ENCODE data around the gene DDX41. TPM values are rescaled to one million over a fixed set of nuclear protein-coding genes. Genes with fewer than 3 reads are reported as not detected.

Gene DDX41
- total RNA-seq, result 114 and 118 TPM in 2 replicates

GRCh38 chr5:177516601-177517568, at the start of gene DDX41:
Gene DDX41 (minus strand): TSS chr5:177516961. CDS start chr5:177516945, 16 bp downstream.

GRCh38 chr5:177554474-177555111, 37.8 kb upstream of the DDX41 start, which contains the start of gene FAM193B:
Gene FAM193B (minus strand): TSS chr5:177554563. CDS start chr5:177554458, 105 bp downstream.

GRCh38 chr5:177509381-177509951, 7.3 kb downstream of the DDX41 start, which contains the start of gene DOK3:
Gene DOK3 (minus strand): TSS chr5:177509826. CDS start chr5:177509540, 286 bp downstream.

GRCh38 chr5:177497292-177498012, 19.3 kb downstream of the DDX41 start, which contains the start of gene PDLIM7:
Gene PDLIM7 (minus strand): TSS chr5:177497604. CDS start chr5:177496512, 1,092 bp downstream.

GRCh38 chr5:177473443-177474001, 43.2 kb downstream of the DDX41 start, which contains the start of gene DBN1:
Gene DBN1 (minus strand): TSS chr5:177473634. CDS start chr5:177473521, 113 bp downstream.

Other genes with a start within 250 kb of the DDX41 start
- 31.3 and 35.7 TPM in 2 replicates for gene RAB24, start 213.2 kb downstream of the DDX41 start, total RNA-seq
- gene PRELID1, start 213.2 kb downstream of the DDX41 start, total RNA-seq, result 111 and 122 TPM in 2 replicates
- 7.9 and 12.3 TPM in 2 replicates for gene MXD3, start 205.1 kb downstream of the DDX41 start, total RNA-seq
- 328 and 333 TPM in 2 replicates for gene LMAN2, start 165.3 kb downstream of the DDX41 start, total RNA-seq
- gene RGS14, start 159.0 kb downstream of the DDX41 start, total RNA-seq, result 1.4 and 4.9 TPM in 2 replicates
- gene SLC34A1, start 132.5 kb downstream of the DDX41 start, total RNA-seq, result not detected in 2 replicates
- gene PFN3, start 116.3 kb downstream of the DDX41 start, total RNA-seq, result not detected in 2 replicates
- not detected in 2 replicates for gene F12, start 107.4 kb downstream of the DDX41 start, total RNA-seq
- 17.7 and 21.9 TPM in 2 replicates for gene GRK6, start 90.3 kb downstream of the DDX41 start, total RNA-seq
- gene PRR7, start 70.1 kb downstream of the DDX41 start, total RNA-seq, result 28.3 and 30.3 TPM in 2 replicates
- 139 and 144 TPM in 2 replicates for gene DBN1, start 43.3 kb downstream of the DDX41 start, total RNA-seq
- 169 and 204 TPM in 2 replicates for gene PDLIM7, start 19.4 kb downstream of the DDX41 start, total RNA-seq
- gene DOK3, start 7.1 kb downstream of the DDX41 start, total RNA-seq, result under 0.01 and 2.3 TPM in 2 replicates
- 23.8 and 24.9 TPM in 2 replicates for gene FAM193B, start 37.6 kb upstream of the DDX41 start, total RNA-seq
- 178 and 244 TPM in 2 replicates for gene TMED9, start 75.2 kb upstream of the DDX41 start, total RNA-seq
- gene B4GALT7, start 83.2 kb upstream of the DDX41 start, total RNA-seq, result 40.1 and 44.9 TPM in 2 replicates